Measurements from ENCODE around the gene CHRDL2.

GRCh38 chr11:74744277-74744676 lies 13.1 kb upstream of the CHRDL2 start:
- TF ChIP-seq, protein P1, sequence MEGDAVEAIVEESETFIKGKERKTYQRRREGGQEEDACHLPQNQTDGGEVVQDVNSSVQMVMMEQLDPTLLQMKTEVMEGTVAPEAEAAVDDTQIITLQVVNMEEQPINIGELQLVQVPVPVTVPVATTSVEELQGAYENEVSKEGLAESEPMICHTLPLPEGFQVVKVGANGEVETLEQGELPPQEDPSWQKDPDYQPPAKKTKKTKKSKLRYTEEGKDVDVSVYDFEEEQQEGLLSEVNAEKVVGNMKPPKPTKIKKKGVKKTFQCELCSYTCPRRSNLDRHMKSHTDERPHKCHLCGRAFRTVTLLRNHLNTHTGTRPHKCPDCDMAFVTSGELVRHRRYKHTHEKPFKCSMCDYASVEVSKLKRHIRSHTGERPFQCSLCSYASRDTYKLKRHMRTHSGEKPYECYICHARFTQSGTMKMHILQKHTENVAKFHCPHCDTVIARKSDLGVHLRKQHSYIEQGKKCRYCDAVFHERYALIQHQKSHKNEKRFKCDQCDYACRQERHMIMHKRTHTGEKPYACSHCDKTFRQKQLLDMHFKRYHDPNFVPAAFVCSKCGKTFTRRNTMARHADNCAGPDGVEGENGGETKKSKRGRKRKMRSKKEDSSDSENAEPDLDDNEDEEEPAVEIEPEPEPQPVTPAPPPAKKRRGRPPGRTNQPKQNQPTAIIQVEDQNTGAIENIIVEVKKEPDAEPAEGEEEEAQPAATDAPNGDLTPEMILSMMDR (conservative IDR thresholded peaks at IDR 0.05 in 1 of 2, IDR thresholded peaks at IDR 0.05 in 1 of 2; ENCODE audit: low read depth in 1 of 2, low read length in 2 of 2) = no peak
- TF ChIP-seq EZH2 (IDR thresholded peaks at IDR 0.05; ENCODE audit: low read length, missing control alignments) = no peak
